GM10266 (cell line): ENCODE data around the gene EIF3D.

Experiments used
- DNase-seq: peaks from one replicate; pipeline ENCODE4 v3.0.0; 2012; ENCODE audit errors: extremely low spot score
- TF ChIP-seq, protein P1 (sequence below): IDR thresholded peaks from 2 replicates; pipeline ENCODE4 v1.5.1; 2012; ENCODE audit warnings: mild to moderate bottlenecking, low read depth; ENCODE audit not compliant: control insufficient read depth, insufficient read depth; ENCODE audit errors: missing control alignments

The EIF3D gene

GRCh38 chr22:36471341-36471821, 57.6 kb downstream of the EIF3D start:
- DNase-seq: no peak
- TF ChIP-seq, protein P1, sequence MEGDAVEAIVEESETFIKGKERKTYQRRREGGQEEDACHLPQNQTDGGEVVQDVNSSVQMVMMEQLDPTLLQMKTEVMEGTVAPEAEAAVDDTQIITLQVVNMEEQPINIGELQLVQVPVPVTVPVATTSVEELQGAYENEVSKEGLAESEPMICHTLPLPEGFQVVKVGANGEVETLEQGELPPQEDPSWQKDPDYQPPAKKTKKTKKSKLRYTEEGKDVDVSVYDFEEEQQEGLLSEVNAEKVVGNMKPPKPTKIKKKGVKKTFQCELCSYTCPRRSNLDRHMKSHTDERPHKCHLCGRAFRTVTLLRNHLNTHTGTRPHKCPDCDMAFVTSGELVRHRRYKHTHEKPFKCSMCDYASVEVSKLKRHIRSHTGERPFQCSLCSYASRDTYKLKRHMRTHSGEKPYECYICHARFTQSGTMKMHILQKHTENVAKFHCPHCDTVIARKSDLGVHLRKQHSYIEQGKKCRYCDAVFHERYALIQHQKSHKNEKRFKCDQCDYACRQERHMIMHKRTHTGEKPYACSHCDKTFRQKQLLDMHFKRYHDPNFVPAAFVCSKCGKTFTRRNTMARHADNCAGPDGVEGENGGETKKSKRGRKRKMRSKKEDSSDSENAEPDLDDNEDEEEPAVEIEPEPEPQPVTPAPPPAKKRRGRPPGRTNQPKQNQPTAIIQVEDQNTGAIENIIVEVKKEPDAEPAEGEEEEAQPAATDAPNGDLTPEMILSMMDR: no peak

GRCh38 chr22:36470994-36471331, 58.0 kb downstream of the EIF3D start:
- TF ChIP-seq, protein P1: no peak
- DNase-seq: no peak

- peak; percentile 82 for DNase-seq
- TF ChIP-seq, protein P1: peak; percentile 97
Observed at GRCh38 chr22:36470162-36470993, 58.6 kb downstream of the EIF3D start.

DNA sequence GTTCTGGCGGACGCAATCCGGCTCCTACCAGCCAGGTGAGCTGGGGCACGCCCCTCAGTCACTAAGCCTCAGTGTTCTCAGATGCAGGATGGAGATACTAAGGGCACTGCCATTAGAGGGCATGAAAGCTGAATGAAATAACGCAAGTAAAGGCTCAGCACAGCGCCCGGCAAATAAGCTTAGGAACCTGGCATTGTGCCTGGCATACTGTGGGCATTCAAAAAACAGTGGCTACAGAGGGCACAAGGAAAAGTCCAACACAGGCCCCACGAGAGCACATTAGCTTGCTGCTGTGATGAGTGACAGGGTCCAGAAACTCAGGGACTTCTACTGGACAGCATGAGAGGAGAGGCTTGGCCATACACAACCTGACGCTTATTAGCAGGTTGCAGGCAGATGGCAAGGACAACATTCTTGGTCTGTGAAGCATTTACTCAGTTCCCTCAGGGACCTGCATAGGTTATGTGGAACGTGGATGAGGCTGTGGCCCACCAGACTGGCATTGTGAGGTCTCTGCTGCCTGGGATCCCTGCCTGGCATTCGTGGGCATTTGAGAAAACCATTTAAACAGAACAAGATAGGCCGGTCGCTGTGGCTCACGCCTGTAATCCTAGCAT, 59.8 kb downstream of the EIF3D start:
- no peak for DNase-seq
- TF ChIP-seq, protein P1: no peak

DNA sequence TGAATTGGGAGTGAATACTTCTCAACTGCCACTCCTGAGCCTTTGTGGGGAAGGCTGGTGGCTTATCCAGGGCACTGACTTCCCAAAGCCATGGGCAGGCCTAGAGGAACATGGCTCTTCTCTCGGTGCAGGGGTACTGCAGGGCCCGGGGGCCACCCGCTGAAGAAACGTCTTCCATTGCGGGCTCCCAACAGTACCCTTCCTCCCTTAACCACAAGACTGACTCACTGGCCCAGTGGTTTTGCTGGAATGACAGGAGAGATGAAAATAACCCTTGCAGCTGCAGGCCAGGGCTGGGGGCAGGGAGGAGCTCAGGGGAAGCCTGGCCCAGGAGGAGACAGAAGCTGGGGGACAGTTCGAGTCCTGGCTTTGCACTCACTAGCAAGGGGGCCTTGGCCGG, 61.0 kb downstream of the EIF3D start:
- no peak for DNase-seq
- TF ChIP-seq, protein P1: no peak

- TF ChIP-seq, protein P1: no peak
- no peak for DNase-seq
Observed at GRCh38 chr22:36467042-36467810, 61.7 kb downstream of the EIF3D start.
